ENCODE measurements around the gene FAM78B. TPM values are rescaled to one million over a fixed set of nuclear protein-coding genes. Genes with fewer than 3 reads are reported as not detected.

The FAM78B gene
- total RNA-seq, 1 donor from 2014 or later = 1.0 TPM

DNA sequence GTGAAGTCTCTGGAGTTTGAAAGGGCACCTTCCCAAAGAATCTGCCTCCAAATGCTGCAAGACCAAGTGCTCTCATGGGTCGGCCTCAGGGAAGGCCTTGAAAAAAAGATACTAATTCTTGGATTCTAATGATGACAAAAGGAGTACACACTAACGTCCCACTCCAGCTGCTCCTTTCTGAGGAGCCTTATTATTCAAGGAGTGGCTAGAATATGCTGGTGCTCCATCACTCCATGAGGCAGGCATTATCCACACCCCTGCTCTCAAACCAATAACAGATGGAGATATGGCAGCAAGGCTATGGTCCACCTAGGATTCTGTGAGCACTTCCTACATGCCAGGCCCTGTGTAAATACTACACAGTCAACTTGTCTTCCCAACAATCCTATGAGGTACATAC, 54.4 kb downstream of the FAM78B start:
- Histone ChIP-seq H3K36me3 (ENCODE audit: control insufficient read depth in 3 of 3, insufficient read depth in 3 of 3, low read length in 3 of 3) (peaks cover 0 to 4% (median 0%) of the 10 kb centered on the region in 3 donors), H3K9ac (ENCODE audit: low read depth in 1 of 3, low read length in 3 of 3) (no peak overlapping the region), H3K4me1 (ENCODE audit: control insufficient read depth in 3 of 3, insufficient read depth in 3 of 3, low read length in 3 of 3) (no peaks in the 10 kb centered on the region), H3K27ac (ENCODE audit: low read depth, low read length) (no peak overlapping the region), H3K9me3 (ENCODE audit: control insufficient read depth in 3 of 3, low read length in 3 of 3) (no peaks in the 10 kb centered on the region), H3K27me3 (ENCODE audit: control insufficient read depth in 3 of 3, insufficient read depth in 3 of 3, low read length in 3 of 3) (no peaks in the 10 kb centered on the region), H3K4me3 (ENCODE audit: low read length in 3 of 3) (no peak overlapping the region)

- no peak overlapping the region for H3K4me3 ChIP-seq (ENCODE audit: low read length in 3 of 3)
- H3K9me3 ChIP-seq (ENCODE audit: control insufficient read depth in 3 of 3, low read length in 3 of 3) = no peaks in the 10 kb centered on the region
- no peak overlapping the region for H3K9ac ChIP-seq (ENCODE audit: low read depth in 1 of 3, low read length in 3 of 3)
- peaks cover 0 to 4% (median 0%) of the 10 kb centered on the region in 3 donors for H3K36me3 ChIP-seq (ENCODE audit: control insufficient read depth in 3 of 3, insufficient read depth in 3 of 3, low read length in 3 of 3)
- no peaks in the 10 kb centered on the region for H3K4me1 ChIP-seq (ENCODE audit: control insufficient read depth in 3 of 3, insufficient read depth in 3 of 3, low read length in 3 of 3)
- H3K27ac ChIP-seq (ENCODE audit: low read depth, low read length) = no peak overlapping the region
- no peaks in the 10 kb centered on the region for H3K27me3 ChIP-seq (ENCODE audit: control insufficient read depth in 3 of 3, insufficient read depth in 3 of 3, low read length in 3 of 3)
Observed at GRCh38 chr1:166111430-166111829, 55.4 kb downstream of the FAM78B start.

GRCh38 chr1:166090244-166090643, 76.6 kb downstream of the FAM78B start:
- no peak overlapping the region for H3K4me3 ChIP-seq (ENCODE audit: low read length in 3 of 3)
- no peaks in the 10 kb centered on the region for H3K36me3 ChIP-seq (ENCODE audit: control insufficient read depth in 3 of 3, insufficient read depth in 3 of 3, low read length in 3 of 3)
- no peaks in the 10 kb centered on the region for H3K27me3 ChIP-seq (ENCODE audit: control insufficient read depth in 3 of 3, insufficient read depth in 3 of 3, low read length in 3 of 3)
- no peak overlapping the region for H3K27ac ChIP-seq (ENCODE audit: low read depth, low read length)
- H3K4me1 ChIP-seq (ENCODE audit: control insufficient read depth in 3 of 3, insufficient read depth in 3 of 3, low read length in 3 of 3) = peaks cover 9 to 13% (median 12%) of the 10 kb centered on the region in 3 donors
- H3K9ac ChIP-seq (ENCODE audit: low read depth in 1 of 3, low read length in 3 of 3) = no peak overlapping the region
- H3K9me3 ChIP-seq (ENCODE audit: control insufficient read depth in 3 of 3, low read length in 3 of 3) = no peaks in the 10 kb centered on the region

DNA sequence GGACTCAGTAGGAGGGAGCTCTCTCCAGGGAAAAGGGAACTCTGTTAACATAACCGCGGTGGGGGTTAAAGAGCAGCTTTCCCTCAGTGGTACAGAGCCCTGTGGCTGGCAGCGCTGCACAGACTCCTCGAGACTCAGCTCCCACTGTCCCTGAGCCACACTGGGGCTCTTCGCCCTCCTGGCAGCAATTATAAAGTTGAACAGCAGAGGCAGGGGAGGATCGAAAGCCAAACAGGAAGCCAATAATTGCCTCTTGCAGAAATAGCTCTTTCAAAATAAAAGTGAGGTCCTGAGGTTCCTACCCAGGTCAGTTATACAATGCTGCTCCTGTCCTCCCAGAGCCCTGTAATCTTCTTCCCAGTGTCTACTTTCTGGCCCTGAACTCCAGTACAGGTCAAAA, 77.0 kb downstream of the FAM78B start:
- Histone ChIP-seq H3K36me3 (ENCODE audit: control insufficient read depth in 3 of 3, insufficient read depth in 3 of 3, low read length in 3 of 3) (no peaks in the 10 kb centered on the region), H3K4me1 (ENCODE audit: control insufficient read depth in 3 of 3, insufficient read depth in 3 of 3, low read length in 3 of 3) (peaks cover 9 to 13% (median 12%) of the 10 kb centered on the region in 3 donors), H3K4me3 (ENCODE audit: low read length in 3 of 3) (no peak overlapping the region), H3K27ac (ENCODE audit: low read depth, low read length) (no peak overlapping the region), H3K9ac (ENCODE audit: low read depth in 1 of 3, low read length in 3 of 3) (no peak overlapping the region), H3K9me3 (ENCODE audit: control insufficient read depth in 3 of 3, low read length in 3 of 3) (no peaks in the 10 kb centered on the region), H3K27me3 (ENCODE audit: control insufficient read depth in 3 of 3, insufficient read depth in 3 of 3, low read length in 3 of 3) (no peaks in the 10 kb centered on the region)

DNA sequence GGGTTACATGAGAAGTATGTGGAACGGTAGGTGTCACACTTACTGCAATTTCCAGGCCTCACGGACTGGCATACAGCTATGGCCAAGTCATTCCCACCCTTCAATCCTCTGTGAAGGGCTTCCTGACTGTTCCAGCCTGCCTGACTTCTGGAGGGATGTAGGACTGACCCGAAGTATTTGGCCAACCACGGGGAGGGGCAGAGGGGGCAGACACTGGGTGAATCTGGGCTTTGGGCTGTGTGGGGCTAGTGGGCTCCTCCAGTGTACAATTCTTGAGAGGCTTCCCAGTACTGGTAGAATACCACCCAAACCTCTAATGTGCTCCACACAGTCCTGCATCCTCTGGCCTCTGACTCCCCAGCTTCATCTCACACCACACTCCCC, 78.2 kb downstream of the FAM78B start:
- no peak overlapping the region for H3K9ac ChIP-seq (ENCODE audit: low read depth in 1 of 3, low read length in 3 of 3)
- peaks cover 9 to 13% (median 12%) of the 10 kb centered on the region in 3 donors for H3K4me1 ChIP-seq (ENCODE audit: control insufficient read depth in 3 of 3, insufficient read depth in 3 of 3, low read length in 3 of 3)
- no peaks in the 10 kb centered on the region for H3K9me3 ChIP-seq (ENCODE audit: control insufficient read depth in 3 of 3, low read length in 3 of 3)
- H3K27ac ChIP-seq (ENCODE audit: low read depth, low read length) = no peak overlapping the region
- H3K27me3 ChIP-seq (ENCODE audit: control insufficient read depth in 3 of 3, insufficient read depth in 3 of 3, low read length in 3 of 3) = no peaks in the 10 kb centered on the region
- H3K4me3 ChIP-seq (ENCODE audit: low read length in 3 of 3) = no peak overlapping the region
- H3K36me3 ChIP-seq (ENCODE audit: control insufficient read depth in 3 of 3, insufficient read depth in 3 of 3, low read length in 3 of 3) = no peaks in the 10 kb centered on the region

GRCh38 chr1:166087734-166088571, 78.8 kb downstream of the FAM78B start:
- Histone ChIP-seq H3K27me3 (ENCODE audit: control insufficient read depth in 3 of 3, insufficient read depth in 3 of 3, low read length in 3 of 3) (no peaks in the 10 kb centered on the region), H3K4me1 (ENCODE audit: control insufficient read depth in 3 of 3, insufficient read depth in 3 of 3, low read length in 3 of 3) (peaks cover 9 to 13% (median 12%) of the 10 kb centered on the region in 3 donors)

DNA sequence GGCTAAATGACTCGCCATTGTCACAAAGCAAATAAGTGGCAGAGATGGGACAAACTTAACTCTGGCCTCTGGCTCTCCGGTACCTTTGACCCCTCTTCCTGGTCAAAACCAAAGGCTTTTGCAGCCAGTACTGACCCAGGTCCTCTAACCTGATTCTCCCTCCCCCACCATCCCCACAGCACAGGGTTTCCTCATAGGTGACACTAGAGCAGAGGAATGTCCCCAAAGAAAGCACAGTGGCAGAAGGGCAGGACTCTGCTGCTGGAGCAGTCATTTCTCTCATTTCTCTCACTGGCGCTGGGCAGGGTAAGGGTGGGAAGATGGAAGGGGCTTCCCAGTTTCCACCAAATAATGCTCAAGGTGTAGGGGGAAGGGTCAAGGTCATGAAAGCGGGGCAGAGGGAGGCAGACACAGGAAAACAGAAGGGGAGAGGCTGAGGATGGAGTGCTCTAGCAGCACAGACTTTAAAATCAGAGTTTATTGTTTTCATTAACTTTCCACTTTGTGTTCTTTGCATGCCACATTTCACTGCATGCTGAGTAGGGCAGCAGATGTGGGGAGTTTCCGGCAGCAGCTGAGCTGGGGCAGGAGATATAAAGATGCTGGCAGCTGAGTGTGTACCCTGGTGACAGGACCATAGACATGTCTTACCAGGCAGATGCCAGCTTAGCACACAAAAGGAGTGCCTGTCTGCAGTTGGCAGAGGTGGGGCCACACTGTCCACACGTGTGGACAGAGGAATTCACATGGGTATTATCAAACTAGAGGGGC, 80.5 kb downstream of the FAM78B start:
- Histone ChIP-seq H3K4me3 (ENCODE audit: low read length in 3 of 3) (no peak overlapping the region), H3K9ac (ENCODE audit: low read depth in 1 of 3, low read length in 3 of 3) (no peak overlapping the region), H3K4me1 (ENCODE audit: control insufficient read depth in 3 of 3, insufficient read depth in 3 of 3, low read length in 3 of 3) (peaks cover 13 to 17% (median 15%) of the 10 kb centered on the region in 3 donors), H3K27ac (ENCODE audit: low read depth, low read length) (no peak overlapping the region), H3K36me3 (ENCODE audit: control insufficient read depth in 3 of 3, insufficient read depth in 3 of 3, low read length in 3 of 3) (no peaks in the 10 kb centered on the region), H3K27me3 (ENCODE audit: control insufficient read depth in 3 of 3, insufficient read depth in 3 of 3, low read length in 3 of 3) (no peaks in the 10 kb centered on the region), H3K9me3 (ENCODE audit: control insufficient read depth in 3 of 3, low read length in 3 of 3) (no peaks in the 10 kb centered on the region)

More at GRCh38 chr1:166087734-166088571, 78.8 kb downstream of the FAM78B start:
- Histone ChIP-seq H3K9me3 (ENCODE audit: control insufficient read depth in 3 of 3, low read length in 3 of 3) (no peaks in the 10 kb centered on the region), H3K36me3 (ENCODE audit: control insufficient read depth in 3 of 3, insufficient read depth in 3 of 3, low read length in 3 of 3) (no peaks in the 10 kb centered on the region), H3K4me3 (ENCODE audit: low read length in 3 of 3) (no peak overlapping the region), H3K9ac (ENCODE audit: low read depth in 1 of 3, low read length in 3 of 3) (no peak overlapping the region), H3K27ac (ENCODE audit: low read depth, low read length) (no peak overlapping the region)

- H3K36me3 ChIP-seq (ENCODE audit: control insufficient read depth in 3 of 3, insufficient read depth in 3 of 3, low read length in 3 of 3) = no peaks in the 10 kb centered on the region
- no peaks in the 10 kb centered on the region for H3K27me3 ChIP-seq (ENCODE audit: control insufficient read depth in 3 of 3, insufficient read depth in 3 of 3, low read length in 3 of 3)
Observed at GRCh38 chr1:166084613-166085012, 82.2 kb downstream of the FAM78B start.

GRCh38 chr1:166083887-166084286, 82.9 kb downstream of the FAM78B start:
- H3K9ac ChIP-seq (ENCODE audit: low read depth in 1 of 3, low read length in 3 of 3) = no peak overlapping the region
- no peak overlapping the region for H3K27ac ChIP-seq (ENCODE audit: low read depth, low read length)
- no peak overlapping the region for H3K4me3 ChIP-seq (ENCODE audit: low read length in 3 of 3)
- H3K4me1 ChIP-seq (ENCODE audit: control insufficient read depth in 3 of 3, insufficient read depth in 3 of 3, low read length in 3 of 3) = peaks cover 11 to 12% (median 12%) of the 10 kb centered on the region in 3 donors
- no peaks in the 10 kb centered on the region for H3K36me3 ChIP-seq (ENCODE audit: control insufficient read depth in 3 of 3, insufficient read depth in 3 of 3, low read length in 3 of 3)
- H3K27me3 ChIP-seq (ENCODE audit: control insufficient read depth in 3 of 3, insufficient read depth in 3 of 3, low read length in 3 of 3) = no peaks in the 10 kb centered on the region
- H3K9me3 ChIP-seq (ENCODE audit: control insufficient read depth in 3 of 3, low read length in 3 of 3) = no peaks in the 10 kb centered on the region

More at GRCh38 chr1:166084613-166085012, 82.2 kb downstream of the FAM78B start:
- Histone ChIP-seq H3K9ac (ENCODE audit: low read depth in 1 of 3, low read length in 3 of 3) (no peak overlapping the region), H3K9me3 (ENCODE audit: control insufficient read depth in 3 of 3, low read length in 3 of 3) (no peaks in the 10 kb centered on the region), H3K4me3 (ENCODE audit: low read length in 3 of 3) (no peak overlapping the region), H3K4me1 (ENCODE audit: control insufficient read depth in 3 of 3, insufficient read depth in 3 of 3, low read length in 3 of 3) (peaks cover 11 to 16% (median 12%) of the 10 kb centered on the region in 3 donors), H3K27ac (ENCODE audit: low read depth, low read length) (no peak overlapping the region)

GRCh38 chr1:166082601-166083000, 84.2 kb downstream of the FAM78B start:
- H3K27ac ChIP-seq (ENCODE audit: low read depth, low read length) = no peak overlapping the region
- no peaks in the 10 kb centered on the region for H3K9me3 ChIP-seq (ENCODE audit: control insufficient read depth in 3 of 3, low read length in 3 of 3)
- no peaks in the 10 kb centered on the region for H3K27me3 ChIP-seq (ENCODE audit: control insufficient read depth in 3 of 3, insufficient read depth in 3 of 3, low read length in 3 of 3)
- H3K4me1 ChIP-seq (ENCODE audit: control insufficient read depth in 3 of 3, insufficient read depth in 3 of 3, low read length in 3 of 3) = peaks cover 11 to 12% (median 12%) of the 10 kb centered on the region in 3 donors
- H3K4me3 ChIP-seq (ENCODE audit: low read length in 3 of 3) = no peak overlapping the region
- no peaks in the 10 kb centered on the region for H3K36me3 ChIP-seq (ENCODE audit: control insufficient read depth in 3 of 3, insufficient read depth in 3 of 3, low read length in 3 of 3)
- H3K9ac ChIP-seq (ENCODE audit: low read depth in 1 of 3, low read length in 3 of 3) = no peak overlapping the region

Data from skeletal muscle tissue (tissue), 4 donors.